GM13977 (cell line): ENCODE data around the gene BSCL2.
A peak's percentile ranks its signal among the peaks of the same experiment; 100 is the strongest.

Source experiments
- DNase-seq: peaks from one replicate; pipeline ENCODE4 v3.0.0; 2012; ENCODE audit warnings: low spot score
- CTCF ChIP-seq: IDR thresholded peaks from 2 replicates; pipeline ENCODE4 v1.5.1; 2012; ENCODE audit warnings: mild to moderate bottlenecking, control low read depth; ENCODE audit not compliant: insufficient read depth; ENCODE audit errors: extremely low read depth, missing control alignments
- in situ Hi-C: fragments of 300-500 bp; cut with MboI; formaldehyde crosslinking; loops from one replicate; pipeline ENCODE4 v1.12.0; 2022; ENCODE audit warnings: low sequenced_read_pairs, low pct_unique_long_range_greater_than_20kb, mixed read lengths, inconsistent platforms; ENCODE audit not compliant: unreplicated experiment

BSCL2 gene

DNA sequence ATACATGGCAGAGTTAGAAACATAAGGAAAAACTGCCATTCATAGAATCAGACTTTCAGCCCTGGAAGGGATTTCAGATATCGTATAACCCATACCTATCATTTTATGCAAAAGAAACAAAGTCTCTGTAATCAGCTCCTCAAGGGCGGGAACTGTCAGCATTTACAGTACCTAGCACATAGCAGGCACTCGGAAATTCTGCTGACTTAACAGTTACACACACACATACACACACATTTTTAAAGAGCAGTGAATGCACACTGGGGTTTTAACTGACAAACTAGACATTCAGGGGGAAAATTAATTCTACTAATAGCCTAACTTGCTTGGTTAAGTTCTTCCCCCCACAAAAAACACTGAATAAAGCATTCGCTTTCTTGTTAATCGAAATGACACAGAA is 9.0 kb upstream of the BSCL2 start:
- no peak for DNase-seq
- in situ Hi-C loops = no loop called here
- TF ChIP-seq CTCF = no peak

GRCh38 chr11:62715150-62716130 is 8.2 kb upstream of the BSCL2 start:
- DNase-seq = no peak
- in situ Hi-C loops = no loop called here
- TF ChIP-seq CTCF = no peak

GRCh38 chr11:62713343-62713742 is 6.1 kb upstream of the BSCL2 start:
- DNase-seq = no peak
- no peak for TF ChIP-seq CTCF
- in situ Hi-C loops = no loop called here

GRCh38 chr11:62712861-62713260 is 5.6 kb upstream of the BSCL2 start:
- no peak for DNase-seq
- in situ Hi-C loops = no loop called here
- TF ChIP-seq CTCF = no peak

GRCh38 chr11:62712276-62712812 is 5.1 kb upstream of the BSCL2 start:
- TF ChIP-seq CTCF = no peak
- no peak for DNase-seq
- in situ Hi-C loops = no loop called here

GRCh38 chr11:62710001-62710345 is 2.7 kb upstream of the BSCL2 start:
- no peak for TF ChIP-seq CTCF
- in situ Hi-C loops = no loop called here
- peak; percentile 38 for DNase-seq
